HG02798 (cell line): ENCODE results near the gene AKR1C2.
"Not testable (repeated sequence)": the region's sequence is repeated elsewhere in the genome, so short reads cannot be mapped to it uniquely, and the experiment has no call there.

Experiments
- ATAC-seq: cut with Tn5 transposase; IDR thresholded peaks from one replicate; pipeline ENCODE4 v1.9.1; 2021; ENCODE audit warnings: mild to moderate bottlenecking; ENCODE audit not compliant: unreplicated experiment, poor library complexity

AKR1C2 gene

GRCh38 chr10:5003127-5004029 is at the start of gene AKR1C2:
TSS of gene AKR1C2 (minus strand) at chr10:5003857. CDS start at chr10:5003835, 22 bp downstream.
- ATAC-seq, result not testable (repeated sequence)

GRCh38 chr10:5052951-5053500 is 49.4 kb upstream of the AKR1C2 start:
- ATAC-seq, result not testable (repeated sequence)

GRCh38 chr10:5047912-5048628 is 44.4 kb upstream of the AKR1C2 start:
- no peak for ATAC-seq

- ATAC-seq, result not testable (repeated sequence)
Measured at GRCh38 chr10:5047055-5047454, 43.4 kb upstream of the AKR1C2 start.

- no peak for ATAC-seq
Measured at GRCh38 chr10:5046410-5046809, 42.8 kb upstream of the AKR1C2 start.

- no peak for ATAC-seq
Measured at GRCh38 chr10:5045095-5045494, 41.4 kb upstream of the AKR1C2 start.

- ATAC-seq, result no peak
Measured at GRCh38 chr10:5043716-5044115, 40.1 kb upstream of the AKR1C2 start.

- no peak for ATAC-seq
Measured at GRCh38 chr10:5042922-5043321, 39.3 kb upstream of the AKR1C2 start.

GRCh38 chr10:5041471-5042023 is 37.9 kb upstream of the AKR1C2 start:
- no peak for ATAC-seq

GRCh38 chr10:5040781-5041470 is 37.3 kb upstream of the AKR1C2 start:
- no peak for ATAC-seq

GRCh38 chr10:5040010-5040673 is 36.5 kb upstream of the AKR1C2 start:
- ATAC-seq, result no peak

- no peak for ATAC-seq
Measured at GRCh38 chr10:5038733-5039132, 35.1 kb upstream of the AKR1C2 start.

GRCh38 chr10:5038101-5038500 is 34.4 kb upstream of the AKR1C2 start:
- ATAC-seq, result no peak

GRCh38 chr10:5036511-5036910 is 32.9 kb upstream of the AKR1C2 start:
- no peak for ATAC-seq

- ATAC-seq, result no peak
Measured at GRCh38 chr10:5035356-5035755, 31.7 kb upstream of the AKR1C2 start.

- ATAC-seq, result no peak
Measured at GRCh38 chr10:5034588-5034987, 30.9 kb upstream of the AKR1C2 start.

- no peak for ATAC-seq
Measured at GRCh38 chr10:5033061-5033778, 29.6 kb upstream of the AKR1C2 start.

GRCh38 chr10:5032444-5032843 is 28.8 kb upstream of the AKR1C2 start:
- ATAC-seq, result not testable (repeated sequence)

- not testable (repeated sequence) for ATAC-seq
Measured at GRCh38 chr10:5031588-5031987, 27.9 kb upstream of the AKR1C2 start.
